Liver (tissue), 9 donors: ENCODE data around the gene DDX56. TPM values are rescaled to one million over a fixed set of nuclear protein-coding genes. Genes with fewer than 3 reads are reported as not detected.

Source experiments
- DNase-seq: peaks from one replicate; pipeline ENCODE4 v3.0.0-alpha.2; 2017; ENCODE audit warnings: low spot score
- H3K27ac ChIP-seq, 2 donors: one replicate each; pipeline ENCODE4 v1.7.0; 2013; ENCODE audit warnings: inconsistent platforms in 2 of 2, low read length in 2 of 2, control low read depth in 1 of 2, low read depth in 1 of 2, mild to moderate bottlenecking in 1 of 2
- H3K27me3 ChIP-seq, 4 donors: one replicate each; pipeline versions ENCODE4 v1.6.1 to v1.7.0; 2013; ENCODE audit warnings: low read length in 3 of 4, inconsistent platforms in 1 of 4, mild to moderate bottlenecking in 1 of 4, moderate library complexity in 1 of 4; ENCODE audit not compliant: control insufficient read depth in 4 of 4, insufficient read depth in 4 of 4
- H3K36me3 ChIP-seq, 4 donors: one replicate each; pipeline versions ENCODE4 v1.6.1 to v1.7.0; 2013; ENCODE audit warnings: low read length in 3 of 4, mild to moderate bottlenecking in 3 of 4, low read depth in 1 of 4, moderate library complexity in 1 of 4; ENCODE audit not compliant: control insufficient read depth in 4 of 4, insufficient read depth in 3 of 4
- H3K4me1 ChIP-seq, 4 donors: one replicate each; pipeline versions ENCODE4 v1.6.1 to v1.7.0; 2013; ENCODE audit warnings: low read length in 3 of 4, mild to moderate bottlenecking in 3 of 4, moderate library complexity in 1 of 4; ENCODE audit not compliant: control insufficient read depth in 4 of 4, insufficient read depth in 4 of 4
- H3K4me3 ChIP-seq, 3 donors: one replicate each; pipeline versions ENCODE4 v1.6.1 to v1.7.0; 2013; ENCODE audit warnings: low read length in 3 of 3, control low read depth in 1 of 3, low read depth in 1 of 3, mild to moderate bottlenecking in 1 of 3
- H3K9ac ChIP-seq, 2 donors: one replicate each; pipeline ENCODE4 v1.7.0; 2013; ENCODE audit warnings: low read length in 2 of 2, mild to moderate bottlenecking in 2 of 2, moderate library complexity in 2 of 2, control low read depth in 1 of 2, low read depth in 1 of 2
- H3K9me3 ChIP-seq, 4 donors: one replicate each; pipeline versions ENCODE4 v1.6.1 to v1.7.0; 2013; ENCODE audit warnings: low read length in 3 of 4; ENCODE audit not compliant: control insufficient read depth in 4 of 4
- FOXA2 ChIP-seq: IDR thresholded peaks from 2 replicates; pipeline ENCODE4 v1.6.1; 2016; ENCODE audit warnings: antibody characterized with exemption
- HNF4G ChIP-seq: IDR thresholded peaks from 2 replicates; pipeline ENCODE4 v1.6.1; 2016; ENCODE audit warnings: antibody characterized with exemption
- JUND ChIP-seq, 2 donors: IDR thresholded peaks; 2 replicates each; pipeline ENCODE4 v1.6.1; 2016; ENCODE audit warnings: antibody characterized with exemption in 2 of 2
- NR2F2 ChIP-seq: IDR thresholded peaks from 2 replicates; pipeline ENCODE4 v1.6.1; 2016; ENCODE audit warnings: antibody characterized with exemption
- RAD21 ChIP-seq, 2 donors: IDR thresholded peaks; 2 replicates each; pipeline ENCODE4 v1.6.1; 2016; ENCODE audit warnings: antibody characterized with exemption in 2 of 2, mild to moderate bottlenecking in 2 of 2
- REST ChIP-seq: IDR thresholded peaks from 2 replicates; pipeline ENCODE4 v1.6.1; 2016; ENCODE audit warnings: antibody characterized with exemption, mild to moderate bottlenecking
- RXRA ChIP-seq, 2 donors: IDR thresholded peaks; 2 replicates each; pipeline ENCODE4 v1.6.1; 2017 to 2018; ENCODE audit warnings: antibody characterized with exemption in 2 of 2, mild to moderate bottlenecking in 1 of 2
- SP1 ChIP-seq: IDR thresholded peaks from 2 replicates; pipeline ENCODE4 v1.6.1; 2018; ENCODE audit warnings: antibody characterized with exemption, mild to moderate bottlenecking
- TAF1 ChIP-seq: conservative IDR thresholded peaks from 2 replicates; pipeline ENCODE4 v1.6.1; 2016; ENCODE audit warnings: antibody characterized with exemption, mild to moderate bottlenecking
- YY1 ChIP-seq: IDR thresholded peaks from 2 replicates; pipeline ENCODE4 v1.6.1; 2016; ENCODE audit warnings: antibody characterized with exemption, mild to moderate bottlenecking
- ZBTB33 ChIP-seq: IDR thresholded peaks from 2 replicates; pipeline ENCODE4 v1.6.1; 2016; ENCODE audit warnings: antibody characterized with exemption
- WGBS: extraction: QIAGEN DNeasy Blood & Tissue Kit; methylation state at CpG from one replicate; pipeline ENCODE4 v1.1.7; 2013; 5-methylcytosine and 5-hydroxymethylcytosine counted together
- polyA plus RNA-seq, 2 donors: library from polyadenylated mRNA; stranded (reverse) in 1 of 2; unstranded in 1 of 2; fragments of 200-250 nt in 1 of 2; fragments of >200 nt in 1 of 2; fragmentation: Nextera tagmentation in 1 of 2; extraction: Ambion mirVana in 1 of 2; gene quantifications; one replicate each; pipeline versions ENCODE4 v1.2.1 to v1.2.3, GENCODE V29; 2013 to 2015
- total RNA-seq, 2 donors: library from RNA; depleted of rRNA; stranded (reverse); fragments of >200 nt; gene quantifications; one replicate each; pipeline ENCODE4 v1.2.3, GENCODE V29; 2014
- TF ChIP-seq, protein P1 (sequence below): IDR thresholded peaks from 2 replicates; pipeline ENCODE4 v1.6.1; 2016; ENCODE audit warnings: antibody characterized with exemption
- TF ChIP-seq, protein P2 (sequence below): IDR thresholded peaks from 2 replicates; pipeline ENCODE4 v1.6.1; 2016; ENCODE audit warnings: antibody characterized with exemption
- TF ChIP-seq, protein P3 (sequence below): fragments of 150-350 bp; IDR thresholded peaks from 2 replicates; pipeline ENCODE4 v1.5.1; 2017; ENCODE audit warnings: improper control_type of control experiment, low read depth, low read length; ENCODE audit not compliant: missing input control
- donor health status: healthy.
- donor health status: healthy.
- donor health status: healthy.
- donor health status: healthy.
- donor health status: healthy.

Gene DDX56
- total and polyA plus RNA-seq, 4 donors = 24.3 to 42.1 (median 31.9) TPM

DNA sequence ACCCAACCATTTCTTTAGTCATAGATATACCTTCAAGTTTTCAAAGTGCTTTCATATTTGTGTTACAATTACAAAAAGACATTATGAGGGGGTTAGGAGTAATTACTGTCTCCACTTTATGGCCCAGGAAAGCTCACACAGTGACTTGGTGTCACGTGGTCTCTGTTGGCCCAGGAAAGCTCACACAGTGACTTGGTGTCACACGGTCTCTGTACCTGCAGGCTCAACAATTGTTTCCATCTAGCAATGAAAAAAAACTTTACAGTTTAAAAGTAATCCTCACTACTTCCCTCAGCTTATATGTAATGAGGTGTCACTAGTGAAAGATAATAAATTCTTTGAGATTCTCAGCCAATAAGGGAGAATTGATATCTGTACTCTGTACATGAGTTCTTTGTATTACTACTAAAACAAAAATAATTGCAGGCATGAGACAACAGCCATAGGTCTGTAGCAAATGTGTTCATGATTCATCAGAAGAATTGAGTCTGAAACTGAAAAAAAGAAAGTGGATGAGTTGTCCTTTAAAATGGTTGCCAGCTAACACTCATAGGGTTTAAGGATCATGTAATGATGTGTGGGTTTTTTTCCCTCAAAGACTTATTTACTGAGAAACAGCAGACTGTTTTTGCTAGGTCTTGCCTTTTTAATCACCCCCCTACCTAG, 43.6 kb upstream of the DDX56 start:
- no peaks in the 10 kb centered on the region for H3K36me3 ChIP-seq
- TF ChIP-seq SP1 = no peak
- TF ChIP-seq HNF4G = no peak
- TF ChIP-seq, protein P1, sequence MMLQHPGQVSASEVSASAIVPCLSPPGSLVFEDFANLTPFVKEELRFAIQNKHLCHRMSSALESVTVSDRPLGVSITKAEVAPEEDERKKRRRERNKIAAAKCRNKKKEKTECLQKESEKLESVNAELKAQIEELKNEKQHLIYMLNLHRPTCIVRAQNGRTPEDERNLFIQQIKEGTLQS = no peak
- no peak for TF ChIP-seq FOXA2
- no peak for TF ChIP-seq NR2F2
- no peak for TF ChIP-seq YY1
- TF ChIP-seq RAD21 (IDR thresholded peaks at IDR 0.05) = no peak
- TF ChIP-seq, protein P2, sequence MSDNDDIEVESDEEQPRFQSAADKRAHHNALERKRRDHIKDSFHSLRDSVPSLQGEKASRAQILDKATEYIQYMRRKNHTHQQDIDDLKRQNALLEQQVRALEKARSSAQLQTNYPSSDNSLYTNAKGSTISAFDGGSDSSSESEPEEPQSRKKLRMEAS = no peak
- no peak for TF ChIP-seq TAF1
- no peak for TF ChIP-seq RXRA (IDR thresholded peaks at IDR 0.05)
- TF ChIP-seq ZBTB33 = no peak
- TF ChIP-seq, protein P3, sequence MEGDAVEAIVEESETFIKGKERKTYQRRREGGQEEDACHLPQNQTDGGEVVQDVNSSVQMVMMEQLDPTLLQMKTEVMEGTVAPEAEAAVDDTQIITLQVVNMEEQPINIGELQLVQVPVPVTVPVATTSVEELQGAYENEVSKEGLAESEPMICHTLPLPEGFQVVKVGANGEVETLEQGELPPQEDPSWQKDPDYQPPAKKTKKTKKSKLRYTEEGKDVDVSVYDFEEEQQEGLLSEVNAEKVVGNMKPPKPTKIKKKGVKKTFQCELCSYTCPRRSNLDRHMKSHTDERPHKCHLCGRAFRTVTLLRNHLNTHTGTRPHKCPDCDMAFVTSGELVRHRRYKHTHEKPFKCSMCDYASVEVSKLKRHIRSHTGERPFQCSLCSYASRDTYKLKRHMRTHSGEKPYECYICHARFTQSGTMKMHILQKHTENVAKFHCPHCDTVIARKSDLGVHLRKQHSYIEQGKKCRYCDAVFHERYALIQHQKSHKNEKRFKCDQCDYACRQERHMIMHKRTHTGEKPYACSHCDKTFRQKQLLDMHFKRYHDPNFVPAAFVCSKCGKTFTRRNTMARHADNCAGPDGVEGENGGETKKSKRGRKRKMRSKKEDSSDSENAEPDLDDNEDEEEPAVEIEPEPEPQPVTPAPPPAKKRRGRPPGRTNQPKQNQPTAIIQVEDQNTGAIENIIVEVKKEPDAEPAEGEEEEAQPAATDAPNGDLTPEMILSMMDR = no peak
- TF ChIP-seq REST = no peak
- H3K27me3 ChIP-seq = no peaks in the 10 kb centered on the region
- WGBS = 80% methylated on average over 2 of the region's 2 CpGs
- H3K4me3 ChIP-seq = no peak overlapping the region
- H3K9me3 ChIP-seq = no peaks in the 10 kb centered on the region
- DNase-seq = no peak
- no peak overlapping the region for H3K27ac ChIP-seq
- H3K4me1 ChIP-seq = peaks cover 2 to 12% (median 8%) of the 10 kb centered on the region in 4 donors
- H3K9ac ChIP-seq = no peak overlapping the region

- Histone ChIP-seq H3K9ac (no peak overlapping the region), H3K4me1 (peaks cover 0 to 4% (median 1%) of the 10 kb centered on the region in 4 donors), H3K9me3 (no peaks in the 10 kb centered on the region), H3K4me3 (no peak overlapping the region), H3K36me3 (no peaks in the 10 kb centered on the region), H3K27ac (no peak overlapping the region), H3K27me3 (no peaks in the 10 kb centered on the region)
- WGBS = 94% methylated on average over 12 of the region's 12 CpGs
- no peak for DNase-seq
- TF ChIP-seq YY1 = no peak
- TF ChIP-seq JUND (IDR thresholded peaks at IDR 0.05) = no peak
- no peak for TF ChIP-seq RXRA (IDR thresholded peaks at IDR 0.05)
Observed at GRCh38 chr7:44616545-44616944, 42.8 kb upstream of the DDX56 start.
